PC-3 (cell line): ENCODE data around the gene MYOZ1. TPM values are rescaled to one million over a fixed set of nuclear protein-coding genes. Genes with fewer than 3 reads are reported as not detected.
A peak's percentile ranks its signal among the peaks of the same experiment; 100 is the strongest.
"Not testable (repeated sequence)": the region's sequence is repeated elsewhere in the genome, so short reads cannot be mapped to it uniquely, and the experiment has no call there.

Experiments
- ATAC-seq: fragments of 200-7000 bp; cut with Tn5 transposase; 2 replicates; pipeline ENCODE4 v1.9.1; 2020; ENCODE audit warnings: mild to moderate bottlenecking, moderate library complexity
- BruUV-seq: library from RNA; stranded (reverse); fragments of 400-500 nt; replicated peaks from 2 replicates; lab custom pipeline; 2021; lab: Mats Ljungman, UMichigan
- CTCF ChIA-PET: fragments of 300-600 bp; sonication (Branson Sonifier 250); formaldehyde crosslinking; loops from one replicate; lab custom pipeline; 2022; ENCODE audit warnings: antibody characterized with exemption; lab: Charles Lee
- POLR2A ChIA-PET: fragments of 300-600 bp; sonication (Branson Sonifier 250); formaldehyde crosslinking; loops from one replicate; lab custom pipeline; 2022; ENCODE audit warnings: antibody characterized with exemption; ENCODE audit not compliant: unreplicated experiment; lab: Charles Lee
- DNase-seq: peaks from one replicate; pipeline ENCODE4 v3.0.0-alpha.2; 2015
- H2AFZ ChIP-seq: fragments of 300-600 bp; sonication (generic); 2 replicates; pipeline ENCODE4 v1.6.0; 2016; ENCODE audit warnings: antibody characterized with exemption, low read length
- H3F3A ChIP-seq: fragments of 300-600 bp; sonication (generic); one replicate; pipeline ENCODE4 v1.6.0; 2017; ENCODE audit warnings: antibody characterized with exemption, low read length, control low read depth, mild to moderate bottlenecking; ENCODE audit not compliant: unreplicated experiment
- H3K27ac ChIP-seq: fragments of 300-600 bp; sonication (generic); 2 replicates; pipeline ENCODE4 v1.5.1; 2016; ENCODE audit warnings: mild to moderate bottlenecking, low read length
- H3K27me3 ChIP-seq: fragments of 300-600 bp; sonication (generic); 2 replicates; pipeline ENCODE4 v1.6.1; 2016; ENCODE audit warnings: low read length, mixed read lengths
- H3K36me3 ChIP-seq: fragments of 300-600 bp; sonication (generic); 2 replicates; pipeline ENCODE4 v1.6.1; 2016; ENCODE audit warnings: low read depth, mixed run types, low read length, mixed read lengths
- H3K4me1 ChIP-seq: fragments of 300-600 bp; sonication (generic); 2 replicates; pipeline ENCODE4 v1.5.1; 2016; ENCODE audit warnings: low read length; ENCODE audit not compliant: insufficient read depth
- H3K4me2 ChIP-seq: fragments of 300-600 bp; sonication (generic); 2 replicates; pipeline ENCODE4 v1.6.0; 2016; ENCODE audit warnings: low read length
- H3K4me3 ChIP-seq: fragments of 300-600 bp; sonication (generic); 2 replicates; pipeline ENCODE4 v1.5.1; 2016; ENCODE audit warnings: mild to moderate bottlenecking, low read length, mixed read lengths
- H3K79me2 ChIP-seq: fragments of 300-600 bp; sonication (generic); 2 replicates; pipeline ENCODE4 v1.6.1; 2017; ENCODE audit warnings: low read length, mixed read lengths
- H3K9ac ChIP-seq: fragments of 300-600 bp; sonication (generic); 2 replicates; pipeline ENCODE4 v1.6.0; 2016; ENCODE audit warnings: mild to moderate bottlenecking, low read length
- H3K9me2 ChIP-seq: fragments of 300-600 bp; sonication (generic); replicated peaks from 2 replicates; pipeline ENCODE4 v1.6.1; 2016; ENCODE audit warnings: mixed run types, low read length, mixed read lengths
- H3K9me3 ChIP-seq: fragments of 300-600 bp; sonication (generic); 2 replicates; pipeline ENCODE4 v1.6.1; 2016; ENCODE audit warnings: low read length, mixed read lengths
- H4K20me1 ChIP-seq: fragments of 300-600 bp; sonication (generic); 2 replicates; pipeline ENCODE4 v1.6.1; 2016; ENCODE audit warnings: low read length, mixed read lengths
- CTCF ChIP-seq: fragments of 300-600 bp; sonication (generic); conservative IDR thresholded peaks from 2 replicates; pipeline ENCODE4 v1.5.1; 2017; ENCODE audit warnings: antibody characterized with exemption, low read depth, mild to moderate bottlenecking, low read length
- intact Hi-C: fragments of 100-400 bp; cut with micrococcal nuclease; formaldehyde crosslinking; loops from 2 replicates; pipeline ENCODE4 v1.9.0; 2023
- total RNA-seq: library from RNA; depleted of rRNA; stranded (reverse); fragments of >200 nt; gene quantifications from 2 replicates; pipeline ENCODE4 v1.2.3, GENCODE V29; 2014

The MYOZ1 gene
- total RNA-seq, 1 experiment from 2014 or later, result not detected

GRCh38 chr10:73668378-73668777 is 27.1 kb upstream of the MYOZ1 start:
- H3K27me3 ChIP-seq, H3K4me3 ChIP-seq, CTCF ChIA-PET, H3K27ac ChIP-seq, DNase-seq, H3F3A ChIP-seq, H3K9me2 ChIP-seq, H2AFZ ChIP-seq, H3K4me2 ChIP-seq, H3K9ac ChIP-seq, H4K20me1 ChIP-seq, ATAC-seq, H3K36me3 ChIP-seq, intact Hi-C loops, H3K79me2 ChIP-seq, POLR2A ChIA-PET, H3K9me3 ChIP-seq, BruUV-seq: not testable (repeated sequence)
- peaks cover 25% of the 10 kb centered on the region for H3K4me1 ChIP-seq

- ATAC-seq, POLR2A ChIA-PET, H4K20me1 ChIP-seq, H3K9me2 ChIP-seq, H3K9ac ChIP-seq, intact Hi-C loops, CTCF ChIA-PET, H3F3A ChIP-seq, H3K36me3 ChIP-seq, H2AFZ ChIP-seq, H3K27me3 ChIP-seq, BruUV-seq, H3K9me3 ChIP-seq, H3K79me2 ChIP-seq, H3K4me3 ChIP-seq: not testable (repeated sequence)
- peak; percentile 96 for DNase-seq
- Histone ChIP-seq H3K4me2 (peak overlapping the region; percentile 10), H3K27ac (0 out of 2 replicates have a peak overlapping the region, but pooled peaks have one; percentile 10), H3K4me1 (peaks cover 25% of the 10 kb centered on the region)
Measured at GRCh38 chr10:73666153-73666809, 25.0 kb upstream of the MYOZ1 start.

GRCh38 chr10:73665581-73665980 is 24.3 kb upstream of the MYOZ1 start:
- ATAC-seq, BruUV-seq: not testable (repeated sequence)

GRCh38 chr10:73664156-73665040 is 23.1 kb upstream of the MYOZ1 start:
- H3K9me3 ChIP-seq, BruUV-seq, H3F3A ChIP-seq, H3K9ac ChIP-seq, H3K27ac ChIP-seq, H3K4me3 ChIP-seq, H3K79me2 ChIP-seq, intact Hi-C loops, H3K27me3 ChIP-seq, POLR2A ChIA-PET, ATAC-seq, H3K36me3 ChIP-seq, H4K20me1 ChIP-seq, H3K9me2 ChIP-seq, H3K4me2 ChIP-seq: not testable (repeated sequence)
- DNase-seq, result peak; percentile 90
- TF ChIP-seq CTCF, result peak; percentile 45
- H3K4me1 ChIP-seq, result peaks cover 32% of the 10 kb centered on the region
- H2AFZ ChIP-seq, result peak overlapping the region; percentile 16; the same call in 1 of the 2 replicates
- CTCF ChIA-PET, result interaction anchor here (0.6 kb wide), 1 partner anchor 79 kb away, joined by 3 read pairs; no protein-coding TSS in a partner anchor

More at GRCh38 chr10:73665581-73665980, 24.3 kb upstream of the MYOZ1 start:
- H3K4me2 ChIP-seq, H3F3A ChIP-seq, H3K36me3 ChIP-seq, H3K4me3 ChIP-seq, H3K79me2 ChIP-seq, H3K9ac ChIP-seq, POLR2A ChIA-PET, H3K27me3 ChIP-seq, H3K9me2 ChIP-seq, H3K27ac ChIP-seq, H2AFZ ChIP-seq, H4K20me1 ChIP-seq, DNase-seq, CTCF ChIA-PET, H3K9me3 ChIP-seq, intact Hi-C loops: not testable (repeated sequence)
- peaks cover 32% of the 10 kb centered on the region for H3K4me1 ChIP-seq

- H3K27me3 ChIP-seq, H3F3A ChIP-seq, BruUV-seq, H3K9ac ChIP-seq, H3K36me3 ChIP-seq, intact Hi-C loops, H4K20me1 ChIP-seq, CTCF ChIA-PET, H3K27ac ChIP-seq, H3K9me2 ChIP-seq, H3K4me3 ChIP-seq, H3K79me2 ChIP-seq, H3K9me3 ChIP-seq: not testable (repeated sequence)
- POLR2A ChIA-PET, result interaction anchor here (0.6 kb wide), 1 partner anchor 213 kb away, joined by 4 read pairs; no protein-coding TSS in a partner anchor
- Histone ChIP-seq H3K4me2 (peak overlapping the region; percentile 4; the same call in 1 of the 2 replicates), H3K4me1 (peaks cover 32% of the 10 kb centered on the region), H2AFZ (peak overlapping the region; percentile 16; the same call in 1 of the 2 replicates)
- DNase-seq, result peak; percentile 68
- ATAC-seq, result peak; percentile 56; the same call in 1 of the 2 replicates
Measured at GRCh38 chr10:73663621-73664020, 22.3 kb upstream of the MYOZ1 start.
